Right atrium auricular region (tissue), 2 donors: ENCODE data around the gene APOOL. TPM values are rescaled to one million over a fixed set of nuclear protein-coding genes. Genes with fewer than 3 reads are reported as not detected.
A peak's percentile ranks its signal among the peaks of the same experiment; 100 is the strongest.

Experiments used
- DNase-seq: peaks from one replicate; pipeline ENCODE4 v3.0.0-alpha.2; 2019; ENCODE audit warnings: low spot score
- H3K27ac ChIP-seq, 2 donors: fragments of 200-600 bp; sonication (generic); 1 replicate in 1 of 2; 2 replicates in 1 of 2; pipeline ENCODE4 v1.5.1; 2016 to 2019
- H3K27me3 ChIP-seq, 2 donors: fragments of 200-600 bp; sonication (generic); one replicate each; pipeline versions ENCODE4 v1.5.1 to v1.6.0; 2017 to 2019
- H3K36me3 ChIP-seq: fragments of 200-600 bp; sonication (generic); one replicate; pipeline ENCODE4 v1.5.1; 2016
- H3K4me1 ChIP-seq, 2 donors: fragments of 200-600 bp; sonication (generic); one replicate each; pipeline versions ENCODE4 v1.5.1 to v1.6.0; 2017 to 2019
- H3K4me3 ChIP-seq, 2 donors: fragments of 200-600 bp; sonication (generic); 1 replicate in 1 of 2; 2 replicates in 1 of 2; pipeline ENCODE4 v1.5.1; 2017 to 2019; ENCODE audit warnings: mild to moderate bottlenecking in 1 of 2, moderate library complexity in 1 of 2
- H3K9me3 ChIP-seq, 2 donors: fragments of 200-600 bp; sonication (generic); one replicate each; pipeline ENCODE4 v1.5.1; 2019
- total RNA-seq, 2 donors: library from RNA; depleted of rRNA; stranded (reverse); fragments of >200 nt; gene quantifications; one replicate each; pipeline ENCODE4 v1.1.0, GENCODE V29; 2016
- TF ChIP-seq, protein P1 (sequence below), 2 donors: fragments of 200-600 bp; sonication (generic); IDR thresholded peaks; one replicate each; pipeline ENCODE4 v1.5.1; 2019; ENCODE audit warnings: antibody characterized with exemption in 2 of 2

The APOOL gene
- total RNA-seq, 2 donors from 2014 or later: 13.5 to 24.8 TPM

DNA sequence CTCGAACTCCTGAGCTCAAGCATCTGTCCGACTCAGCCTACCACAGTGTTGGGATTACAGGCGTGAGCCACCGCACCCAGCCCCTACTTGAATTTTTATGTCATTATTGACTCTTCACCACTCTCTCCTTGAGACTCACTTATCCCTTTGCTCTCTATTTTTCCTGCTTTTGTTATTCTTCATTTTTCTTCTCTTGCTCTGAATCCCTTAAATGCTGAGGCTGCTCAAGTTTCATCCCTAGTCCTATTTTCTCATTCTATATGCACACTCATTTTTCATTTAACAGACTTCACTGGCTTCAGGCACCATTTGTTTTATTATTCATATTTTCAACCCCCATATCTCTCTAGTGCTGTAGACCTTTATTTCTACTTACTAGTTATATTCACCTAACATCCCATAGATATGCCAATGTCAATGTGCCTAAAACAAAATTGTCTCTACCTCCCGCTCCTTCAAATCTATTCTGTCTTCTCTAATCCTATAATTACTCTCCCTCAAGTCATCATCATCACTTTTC, 85.7 kb downstream of the APOOL start:
- TF ChIP-seq, protein P1, sequence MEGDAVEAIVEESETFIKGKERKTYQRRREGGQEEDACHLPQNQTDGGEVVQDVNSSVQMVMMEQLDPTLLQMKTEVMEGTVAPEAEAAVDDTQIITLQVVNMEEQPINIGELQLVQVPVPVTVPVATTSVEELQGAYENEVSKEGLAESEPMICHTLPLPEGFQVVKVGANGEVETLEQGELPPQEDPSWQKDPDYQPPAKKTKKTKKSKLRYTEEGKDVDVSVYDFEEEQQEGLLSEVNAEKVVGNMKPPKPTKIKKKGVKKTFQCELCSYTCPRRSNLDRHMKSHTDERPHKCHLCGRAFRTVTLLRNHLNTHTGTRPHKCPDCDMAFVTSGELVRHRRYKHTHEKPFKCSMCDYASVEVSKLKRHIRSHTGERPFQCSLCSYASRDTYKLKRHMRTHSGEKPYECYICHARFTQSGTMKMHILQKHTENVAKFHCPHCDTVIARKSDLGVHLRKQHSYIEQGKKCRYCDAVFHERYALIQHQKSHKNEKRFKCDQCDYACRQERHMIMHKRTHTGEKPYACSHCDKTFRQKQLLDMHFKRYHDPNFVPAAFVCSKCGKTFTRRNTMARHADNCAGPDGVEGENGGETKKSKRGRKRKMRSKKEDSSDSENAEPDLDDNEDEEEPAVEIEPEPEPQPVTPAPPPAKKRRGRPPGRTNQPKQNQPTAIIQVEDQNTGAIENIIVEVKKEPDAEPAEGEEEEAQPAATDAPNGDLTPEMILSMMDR (IDR thresholded peaks at IDR 0.05): no peak
- no peak for DNase-seq
- Histone ChIP-seq H3K9me3 (no peaks in the 10 kb centered on the region), H3K27me3 (no peaks in the 10 kb centered on the region), H3K36me3 (no peaks in the 10 kb centered on the region), H3K4me3 (no peak overlapping the region), H3K4me1 (no peaks in the 10 kb centered on the region), H3K27ac (no peak overlapping the region)

DNA sequence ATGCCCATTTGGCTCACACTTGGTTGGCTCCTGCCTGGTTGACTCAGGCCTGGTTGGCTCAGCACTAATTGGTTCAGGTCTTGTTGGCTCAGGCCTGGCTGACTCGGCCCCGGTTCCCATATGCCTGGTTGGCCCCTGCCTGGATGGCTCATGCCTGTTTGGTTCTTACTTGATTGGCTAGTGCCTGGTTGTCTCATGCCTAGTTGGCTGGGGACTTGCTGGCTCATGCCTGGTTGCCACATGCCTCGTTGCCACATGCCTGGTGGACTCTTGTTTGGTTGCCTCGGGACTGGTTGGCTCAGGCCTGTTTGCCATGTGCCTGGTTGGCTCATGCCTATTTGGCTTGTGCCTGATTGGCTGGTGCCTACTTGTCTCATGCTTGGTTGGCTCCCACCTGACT, 103.7 kb downstream of the APOOL start:
- Histone ChIP-seq H3K4me3 (no peak overlapping the region), H3K9me3 (no peaks in the 10 kb centered on the region), H3K36me3 (no peaks in the 10 kb centered on the region), H3K4me1 (no peaks in the 10 kb centered on the region), H3K27ac (no peak overlapping the region), H3K27me3 (no peaks in the 10 kb centered on the region)
- no peak for DNase-seq
- TF ChIP-seq, protein P1 (IDR thresholded peaks at IDR 0.05): no peak

DNA sequence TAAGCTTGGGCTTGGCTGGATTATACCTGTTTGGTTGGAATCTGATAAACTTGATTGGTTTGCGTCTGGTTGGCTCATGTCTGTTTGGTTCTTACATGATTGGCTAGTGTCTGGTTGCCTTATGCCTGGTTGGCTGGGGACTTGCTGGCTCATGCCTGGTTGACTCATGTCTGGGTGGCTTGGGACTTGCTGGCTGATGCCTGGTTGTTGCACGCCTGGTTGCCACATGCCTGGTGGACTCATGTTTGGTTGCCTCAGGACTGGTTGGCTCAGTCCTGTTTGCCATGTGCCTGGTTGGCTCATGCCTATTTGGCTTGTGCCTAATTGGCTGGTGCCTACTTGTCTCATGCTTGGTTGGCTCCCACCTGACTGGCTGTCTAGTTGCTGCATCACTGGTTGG, 104.5 kb downstream of the APOOL start:
- TF ChIP-seq, protein P1 (IDR thresholded peaks at IDR 0.05): no peak
- no peak overlapping the region for H3K27ac ChIP-seq
- no peak overlapping the region for H3K4me3 ChIP-seq
- H3K4me1 ChIP-seq: no peaks in the 10 kb centered on the region
- no peaks in the 10 kb centered on the region for H3K9me3 ChIP-seq
- no peak for DNase-seq
- no peaks in the 10 kb centered on the region for H3K36me3 ChIP-seq
- no peaks in the 10 kb centered on the region for H3K27me3 ChIP-seq

DNA sequence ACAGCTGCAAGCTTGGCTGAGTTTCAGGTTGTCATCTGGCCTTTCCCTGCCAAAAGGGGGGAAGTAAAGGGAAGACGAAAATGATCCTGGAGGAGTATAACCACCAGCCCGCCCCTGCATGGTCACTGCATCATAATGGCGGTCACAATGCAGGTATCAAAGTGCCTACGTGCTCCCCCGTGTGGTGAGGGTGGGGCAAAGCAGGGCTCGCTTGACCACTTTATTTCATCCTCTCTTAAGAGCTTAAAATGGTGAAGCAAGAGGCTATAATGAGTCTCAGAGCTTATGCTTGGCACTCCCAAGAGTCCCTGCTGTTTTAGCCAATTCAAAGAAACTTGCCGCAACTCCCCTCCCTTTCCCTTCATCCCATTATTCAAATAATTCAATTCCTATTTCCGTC, 105.6 kb downstream of the APOOL start:
- H3K27ac ChIP-seq: no peak overlapping the region
- H3K36me3 ChIP-seq: no peaks in the 10 kb centered on the region
- H3K27me3 ChIP-seq: no peaks in the 10 kb centered on the region
- no peaks in the 10 kb centered on the region for H3K4me1 ChIP-seq
- no peak for DNase-seq
- TF ChIP-seq, protein P1 (IDR thresholded peaks at IDR 0.05): peak in 1 of 2 donors; percentile 49
- H3K9me3 ChIP-seq: no peaks in the 10 kb centered on the region
- no peak overlapping the region for H3K4me3 ChIP-seq

DNA sequence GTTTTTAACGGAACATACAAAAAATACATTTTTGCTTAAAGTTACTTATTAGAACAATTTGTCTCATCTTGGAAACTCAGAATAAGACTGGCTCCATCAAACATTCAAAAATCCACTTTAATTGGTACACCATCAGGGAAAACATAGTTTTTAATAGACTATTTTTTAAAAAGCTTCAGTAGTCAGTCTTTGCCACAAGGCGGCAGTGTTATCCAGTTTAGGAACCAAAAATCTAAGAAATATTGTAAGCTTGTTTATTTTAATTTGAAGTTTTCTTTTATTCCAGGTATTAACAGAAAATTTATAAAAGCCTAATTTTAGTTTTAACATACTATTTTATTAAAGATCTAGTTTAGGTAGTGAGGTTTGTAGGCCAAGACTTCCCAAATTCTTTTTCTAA, 107.7 kb downstream of the APOOL start:
- TF ChIP-seq, protein P1 (IDR thresholded peaks at IDR 0.05): peak; percentile 46 to 78
- no peaks in the 10 kb centered on the region for H3K27me3 ChIP-seq
- H3K27ac ChIP-seq: no peak overlapping the region
- no peaks in the 10 kb centered on the region for H3K4me1 ChIP-seq
- H3K36me3 ChIP-seq: no peaks in the 10 kb centered on the region
- DNase-seq: no peak
- H3K4me3 ChIP-seq: no peak overlapping the region
- no peaks in the 10 kb centered on the region for H3K9me3 ChIP-seq

DNA sequence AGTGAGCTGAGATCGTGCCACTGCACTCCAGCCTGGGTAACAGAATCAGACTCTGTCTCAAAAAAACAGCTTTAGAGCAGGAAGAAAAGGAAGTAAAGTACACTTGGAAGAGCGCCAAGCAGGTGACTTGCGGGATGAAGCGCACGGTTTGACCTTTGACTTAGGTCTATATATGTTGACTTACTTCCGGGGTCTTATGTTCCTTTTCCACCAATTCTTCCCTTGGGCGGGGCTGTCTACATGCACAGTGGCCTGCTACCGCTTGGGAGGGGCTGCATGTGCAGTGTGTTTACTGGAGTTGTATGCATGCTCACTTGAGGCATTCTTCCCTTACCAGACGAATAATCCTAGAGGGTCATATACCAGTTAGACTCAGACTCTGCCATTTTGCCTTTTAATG, 108.6 kb downstream of the APOOL start:
- no peaks in the 10 kb centered on the region for H3K4me1 ChIP-seq
- no peak overlapping the region for H3K4me3 ChIP-seq
- no peaks in the 10 kb centered on the region for H3K36me3 ChIP-seq
- H3K9me3 ChIP-seq: no peaks in the 10 kb centered on the region
- TF ChIP-seq, protein P1 (IDR thresholded peaks at IDR 0.05): no peak
- H3K27me3 ChIP-seq: no peaks in the 10 kb centered on the region
- DNase-seq: no peak
- H3K27ac ChIP-seq: no peak overlapping the region
